ENCODE data around the gene HPCAL1. TPM values are rescaled to one million over a fixed set of nuclear protein-coding genes. Genes with fewer than 3 reads are reported as not detected.

HPCAL1 gene
- total and polyA plus RNA-seq, 10 of the 15 experiments (the other 5 are each of a cell fraction or from before 2014, with no cell fraction given): 0.40 to 12.8 (median 7.9) TPM

GRCh38 chr2:10360850-10361588 lies 58.3 kb downstream of the HPCAL1 start (continued):
- TF ChIP-seq NFYA (IDR thresholded peaks at IDR 0.05; ENCODE audit: borderline replicate concordance, low read depth, low read length) (no peak), REST (IDR thresholded peaks at IDR 0.05; ENCODE audit: low read depth, low read length) (no peak), BCL11A (IDR thresholded peaks at IDR 0.05; ENCODE audit: low read depth, low read length) (no peak), KLF5 (IDR thresholded peaks at IDR 0.05; ENCODE audit: partially characterized antibody) (no peak), IRF4 (IDR thresholded peaks at IDR 0.05; ENCODE audit: low read depth, low read length) (no peak), NR2C1 (IDR thresholded peaks at IDR 0.05) (no peak), IKZF2 (IDR thresholded peaks at IDR 0.05) (no peak)
